Mesenchymal stem cell (in vitro differentiated cells and primary cell): Measurements from ENCODE around the gene CSGALNACT2.

Experiments
- DNase-seq: peaks from one replicate; pipeline ENCODE4 v3.0.0-alpha.2; 2013
- H2AFZ ChIP-seq: one replicate; pipeline ENCODE4 v1.6.1; 2013; ENCODE audit warnings: low read depth, mild to moderate bottlenecking, control low read depth, inconsistent platforms, low read length, moderate library complexity
- H2AK5ac ChIP-seq: 2 replicates; pipeline ENCODE4 v1.6.1; 2013; ENCODE audit warnings: low read length, moderate library complexity, mild to moderate bottlenecking, inconsistent platforms; ENCODE audit not compliant: severe bottlenecking
- H2BK120ac ChIP-seq: one replicate; pipeline ENCODE4 v1.6.1; 2013; ENCODE audit warnings: low read depth, mild to moderate bottlenecking, inconsistent platforms, low read length, moderate library complexity
- H2BK12ac ChIP-seq, 2 experiments: one replicate each; pipeline ENCODE4 v1.6.1; 2013; ENCODE audit warnings: inconsistent platforms in 2 of 2, low read length in 2 of 2, mild to moderate bottlenecking in 2 of 2, moderate library complexity in 2 of 2, control low read depth in 1 of 2
- H2BK15ac ChIP-seq: one replicate; pipeline ENCODE4 v1.6.1; 2013; ENCODE audit warnings: mild to moderate bottlenecking, low read depth, inconsistent platforms; ENCODE audit not compliant: poor library complexity, severe bottlenecking
- H2BK5ac ChIP-seq: 2 replicates; pipeline ENCODE4 v1.6.1; 2013; ENCODE audit warnings: low read depth, mild to moderate bottlenecking, low read length, control low read depth, inconsistent platforms; ENCODE audit not compliant: poor library complexity, severe bottlenecking
- H3K14ac ChIP-seq, 2 experiments: one replicate each; pipeline ENCODE4 v1.6.1; 2013; ENCODE audit warnings: inconsistent platforms in 2 of 2, low read length in 2 of 2, control low read depth in 1 of 2, mild to moderate bottlenecking in 1 of 2, moderate library complexity in 1 of 2
- H3K18ac ChIP-seq, 2 experiments: one replicate each; pipeline ENCODE4 v1.6.1; 2013; ENCODE audit warnings: inconsistent platforms in 2 of 2, low read length in 2 of 2, control low read depth in 1 of 2, low read depth in 1 of 2, mild to moderate bottlenecking in 1 of 2
- H3K23ac ChIP-seq, 2 experiments: one replicate each; pipeline ENCODE4 v1.6.1; 2013; ENCODE audit warnings: inconsistent platforms in 2 of 2, low read length in 2 of 2, mild to moderate bottlenecking in 2 of 2, moderate library complexity in 2 of 2, control low read depth in 1 of 2
- H3K27ac ChIP-seq: 2 replicates; pipeline ENCODE4 v1.5.1; 2013; ENCODE audit warnings: mild to moderate bottlenecking, moderate library complexity, low read length, control low read depth, inconsistent platforms; ENCODE audit not compliant: poor library complexity, severe bottlenecking
- H3K27me3 ChIP-seq, 2 experiments: 2 replicates each; pipeline versions ENCODE4 v1.6.1 to v1.7.0; 2013; ENCODE audit warnings: low read length in 2 of 2, mild to moderate bottlenecking in 2 of 2, moderate library complexity in 2 of 2, control low read depth in 1 of 2, inconsistent platforms in 1 of 2; ENCODE audit not compliant: control insufficient read depth in 1 of 2, insufficient read depth in 1 of 2
- H3K36me3 ChIP-seq, 2 experiments: 2 replicates each; pipeline versions ENCODE4 v1.6.1 to v1.7.0; 2013; ENCODE audit warnings: low read length in 2 of 2, control low read depth in 1 of 2, inconsistent platforms in 1 of 2, low read depth in 1 of 2, mild to moderate bottlenecking in 1 of 2; ENCODE audit not compliant: insufficient read depth in 2 of 2, control insufficient read depth in 1 of 2
- H3K4ac ChIP-seq, 2 experiments: one replicate each; pipeline ENCODE4 v1.6.1; 2013; ENCODE audit warnings: inconsistent platforms in 2 of 2, low read length in 2 of 2, mild to moderate bottlenecking in 2 of 2, moderate library complexity in 2 of 2, control low read depth in 1 of 2, low read depth in 1 of 2
- H3K4me1 ChIP-seq: 2 replicates; pipeline ENCODE4 v1.6.1; 2013; ENCODE audit warnings: low read depth, low read length, control low read depth; ENCODE audit not compliant: control insufficient read depth, insufficient read depth
- H3K4me2 ChIP-seq: 2 replicates; pipeline ENCODE4 v1.6.1; 2013; ENCODE audit warnings: low read length, mild to moderate bottlenecking, inconsistent platforms; ENCODE audit not compliant: poor library complexity, severe bottlenecking
- H3K4me3 ChIP-seq, 2 experiments: 2 replicates each; pipeline versions ENCODE4 v1.5.1 to v1.7.0; 2013; ENCODE audit warnings: low read length in 2 of 2, mild to moderate bottlenecking in 2 of 2, control low read depth in 1 of 2, low read depth in 1 of 2; ENCODE audit not compliant: insufficient read depth in 1 of 2
- H3K79me1 ChIP-seq: replicated peaks from 2 replicates; pipeline ENCODE4 v1.6.1; 2013; ENCODE audit warnings: mild to moderate bottlenecking, control low read depth, low read length, inconsistent platforms; ENCODE audit not compliant: poor library complexity, severe bottlenecking
- H3K9ac ChIP-seq: 2 replicates; pipeline ENCODE4 v1.7.0; 2013; ENCODE audit warnings: mild to moderate bottlenecking, low read length, moderate library complexity
- H3K9me3 ChIP-seq: 2 replicates; pipeline ENCODE4 v1.7.0; 2013; ENCODE audit warnings: mild to moderate bottlenecking, low read length; ENCODE audit not compliant: control insufficient read depth
- H4K8ac ChIP-seq: one replicate; pipeline ENCODE4 v1.6.1; 2013; ENCODE audit warnings: inconsistent platforms, mild to moderate bottlenecking, low read length, moderate library complexity
- H4K91ac ChIP-seq: one replicate; pipeline ENCODE4 v1.6.1; 2013; ENCODE audit warnings: mild to moderate bottlenecking, low read length, inconsistent platforms
- WGBS: methylation state at CpG from one replicate; pipeline ENCODE4 v1.1.7; 2013; ENCODE audit warnings: mixed read lengths; 5-methylcytosine and 5-hydroxymethylcytosine counted together

Gene CSGALNACT2

DNA sequence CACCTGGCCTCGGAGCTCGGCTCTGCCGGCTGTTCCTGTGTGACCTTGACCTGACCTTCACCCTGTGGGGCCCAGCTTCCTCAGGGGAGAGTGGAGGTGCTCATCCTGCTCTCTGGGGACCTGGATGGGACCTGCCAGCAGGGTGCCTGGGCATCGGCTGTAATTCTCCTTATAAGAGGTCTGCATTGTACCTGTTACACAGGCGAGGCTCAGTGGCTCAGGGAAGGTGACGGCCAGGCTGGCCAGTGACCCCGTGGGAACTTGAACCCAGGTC, 32.4 kb upstream of the CSGALNACT2 start:
- no peak overlapping the region for H2AK5ac ChIP-seq
- H3K36me3 ChIP-seq, result no peaks in the 10 kb centered on the region
- WGBS, result 65% methylated on average over 7 of the region's 7 CpGs
- no peak overlapping the region for H2BK120ac ChIP-seq
- H3K9ac ChIP-seq, result peak overlapping the region; percentile 33
- no peaks in the 10 kb centered on the region for H3K79me1 ChIP-seq
- peaks cover 15 to 36% of the 10 kb centered on the region in 2 experiments for H3K27me3 ChIP-seq
- no peak overlapping the region for H3K4ac ChIP-seq
- no peak overlapping the region for H3K18ac ChIP-seq
- no peak overlapping the region for H3K23ac ChIP-seq
- H3K9me3 ChIP-seq, result no peaks in the 10 kb centered on the region
- no peak overlapping the region for H2BK5ac ChIP-seq
- no peak overlapping the region for H2AFZ ChIP-seq
- no peak for DNase-seq
- H3K4me2 ChIP-seq, result no peak overlapping the region
- no peak overlapping the region for H4K8ac ChIP-seq
- no peak overlapping the region for H3K4me3 ChIP-seq
- H2BK12ac ChIP-seq, result no peak overlapping the region
- H3K14ac ChIP-seq, result no peak overlapping the region
- H2BK15ac ChIP-seq, result no peak overlapping the region
- H3K27ac ChIP-seq, result no peak overlapping the region
- H4K91ac ChIP-seq, result no peak overlapping the region
- H3K4me1 ChIP-seq, result peaks cover 22% of the 10 kb centered on the region

DNA sequence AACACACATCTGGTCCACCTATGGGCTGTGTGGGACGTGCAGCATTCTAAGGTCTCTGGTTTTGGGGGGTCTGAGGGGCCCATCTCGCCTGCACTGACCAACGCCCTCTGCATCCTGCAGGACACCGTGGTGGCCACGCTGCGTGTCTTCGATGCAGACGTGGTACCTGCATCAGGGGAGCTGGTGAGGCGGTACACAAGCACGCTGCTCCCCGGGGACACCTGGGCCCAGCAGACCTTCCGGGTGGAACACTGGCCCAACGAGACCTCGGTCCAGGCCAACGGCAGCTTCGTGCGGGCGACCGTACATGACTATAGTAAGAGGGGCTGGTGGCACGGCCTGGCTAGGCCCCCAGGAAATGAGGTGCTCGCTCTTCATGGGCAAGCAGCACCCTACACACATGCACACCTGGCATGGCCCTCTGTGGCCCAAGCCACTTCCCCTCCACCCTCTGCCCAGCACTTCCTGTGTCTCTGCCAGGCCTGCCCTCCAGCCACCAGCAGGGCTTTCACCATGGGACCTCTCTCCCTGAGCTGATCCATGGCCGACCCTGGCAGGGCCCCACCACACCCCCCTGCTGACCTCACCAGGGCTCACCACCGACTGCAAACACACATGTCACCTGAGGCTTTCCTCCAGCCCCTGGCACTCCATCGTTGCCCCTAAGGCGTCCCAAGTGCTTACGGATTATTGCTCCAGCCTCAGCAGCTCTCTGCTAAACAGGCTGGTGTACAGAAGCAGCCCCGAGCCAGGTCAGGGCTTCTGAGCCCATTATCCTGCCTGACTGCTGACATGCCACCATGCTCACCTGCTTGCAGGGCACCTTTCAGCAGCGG, 31.8 kb upstream of the CSGALNACT2 start:
- Histone ChIP-seq H4K91ac (no peak overlapping the region), H2BK12ac (no peak overlapping the region)
- WGBS, result 91% methylated on average over 28 of the region's 28 CpGs

DNA sequence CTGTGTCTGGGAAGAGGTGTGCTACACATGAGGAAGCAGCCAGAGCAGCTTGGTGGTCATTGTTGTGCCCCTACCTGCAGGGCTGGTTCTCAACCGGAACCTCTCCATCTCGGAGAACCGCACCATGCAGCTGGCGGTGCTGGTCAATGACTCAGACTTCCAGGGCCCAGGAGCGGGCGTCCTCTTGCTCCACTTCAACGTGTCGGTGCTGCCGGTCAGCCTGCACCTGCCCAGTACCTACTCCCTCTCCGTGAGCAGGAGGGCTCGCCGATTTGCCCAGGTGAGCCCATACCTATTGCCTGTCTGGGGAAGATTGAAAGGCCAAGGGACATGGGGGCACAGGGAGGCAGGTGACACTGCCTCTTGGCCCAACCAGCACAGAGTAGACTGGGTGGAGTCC, 29.3 kb upstream of the CSGALNACT2 start:
- Histone ChIP-seq H2AFZ (no peak overlapping the region), H3K79me1 (no peaks in the 10 kb centered on the region), H3K4ac (no peak overlapping the region), H3K23ac (no peak overlapping the region), H3K9me3 (no peaks in the 10 kb centered on the region), H3K4me1 (peaks cover 22% of the 10 kb centered on the region), H3K4me2 (no peak overlapping the region), H3K36me3 (no peaks in the 10 kb centered on the region), H3K27ac (no peak overlapping the region), H3K4me3 (no peak overlapping the region), H4K91ac (no peak overlapping the region), H3K14ac (no peak overlapping the region), H2BK120ac (no peak overlapping the region), H3K18ac (no peak overlapping the region), H3K9ac (no peak overlapping the region), H3K27me3 (peaks cover 0 to 20% of the 10 kb centered on the region in 2 experiments), H4K8ac (no peak overlapping the region), H2AK5ac (no peak overlapping the region), H2BK12ac (no peak overlapping the region), H2BK15ac (no peak overlapping the region), H2BK5ac (no peak overlapping the region)
- DNase-seq, result no peak
- 94% methylated on average over 12 of the region's 12 CpGs for WGBS

More for the DNA sequence above, 31.8 kb upstream of the CSGALNACT2 start:
- no peak overlapping the region for H3K18ac ChIP-seq
- no peak overlapping the region for H3K4ac ChIP-seq
- peaks cover 9 to 30% of the 10 kb centered on the region in 2 experiments for H3K27me3 ChIP-seq
- peaks cover 22% of the 10 kb centered on the region for H3K4me1 ChIP-seq
- H3K9me3 ChIP-seq, result no peaks in the 10 kb centered on the region
- H4K8ac ChIP-seq, result no peak overlapping the region
- no peak overlapping the region for H3K14ac ChIP-seq
- H3K4me3 ChIP-seq, result no peak overlapping the region
- no peak overlapping the region for H2BK15ac ChIP-seq
- no peak overlapping the region for H2BK5ac ChIP-seq
- no peak overlapping the region for H3K27ac ChIP-seq
- no peak overlapping the region for H3K9ac ChIP-seq
- no peak overlapping the region for H2AK5ac ChIP-seq
- no peak overlapping the region for H3K4me2 ChIP-seq
- no peak overlapping the region for H2BK120ac ChIP-seq
- no peaks in the 10 kb centered on the region for H3K36me3 ChIP-seq
- H3K79me1 ChIP-seq, result no peaks in the 10 kb centered on the region
- no peak for DNase-seq
- H3K23ac ChIP-seq, result no peak overlapping the region
- no peak overlapping the region for H2AFZ ChIP-seq

DNA sequence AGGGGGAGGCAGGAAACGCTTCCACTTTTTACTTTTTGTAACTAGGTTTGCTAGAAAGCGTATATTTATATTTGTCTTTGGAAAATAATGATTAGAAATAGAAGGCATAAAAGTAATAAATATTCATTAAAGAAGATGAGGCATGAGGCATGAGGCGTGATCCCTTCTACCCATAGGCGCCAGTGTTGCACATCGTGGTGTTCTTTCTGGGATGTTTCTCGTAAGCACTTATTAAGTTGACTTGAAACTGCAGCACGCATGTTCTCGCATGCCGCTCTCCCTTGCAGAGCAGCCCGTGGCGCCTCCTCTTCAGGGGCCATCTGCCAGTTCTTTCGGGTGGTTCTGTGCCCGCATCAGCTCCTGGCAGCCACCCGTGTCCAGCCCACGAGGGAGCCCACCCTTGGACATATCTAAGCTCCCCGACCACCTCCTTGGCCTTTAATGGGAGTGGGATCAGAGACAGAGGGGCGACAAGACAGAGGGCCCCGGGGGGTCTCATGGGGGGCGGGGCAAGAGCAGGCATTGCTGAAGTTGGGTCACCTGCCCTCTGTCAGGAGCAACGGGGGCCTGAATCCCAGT, 28.5 kb upstream of the CSGALNACT2 start:
- H3K18ac ChIP-seq, result no peak overlapping the region
- H3K27ac ChIP-seq, result no peak overlapping the region
- no peak overlapping the region for H2BK5ac ChIP-seq
- peaks cover 18% of the 10 kb centered on the region for H3K4me1 ChIP-seq
- H3K27me3 ChIP-seq, result peaks cover 0 to 15% of the 10 kb centered on the region in 2 experiments
- H2AK5ac ChIP-seq, result no peak overlapping the region
- H3K36me3 ChIP-seq, result no peaks in the 10 kb centered on the region
- H3K4me2 ChIP-seq, result no peak overlapping the region
- no peak overlapping the region for H2BK15ac ChIP-seq
- H3K4me3 ChIP-seq, result no peak overlapping the region
- 86% methylated on average over 19 of the region's 20 CpGs for whole genome bisulfite sequencing
- no peak overlapping the region for H4K91ac ChIP-seq
- no peak overlapping the region for H2BK12ac ChIP-seq
- H3K79me1 ChIP-seq, result no peaks in the 10 kb centered on the region
- H3K9me3 ChIP-seq, result no peaks in the 10 kb centered on the region
- H3K4ac ChIP-seq, result no peak overlapping the region
- H3K9ac ChIP-seq, result no peak overlapping the region
- H2AFZ ChIP-seq, result no peak overlapping the region
- H3K23ac ChIP-seq, result no peak overlapping the region
- no peak overlapping the region for H4K8ac ChIP-seq
- H3K14ac ChIP-seq, result no peak overlapping the region
- H2BK120ac ChIP-seq, result no peak overlapping the region
- DNase-seq, result no peak
